ENCODE measurements around the gene CLDN10. TPM values are rescaled to one million over a fixed set of nuclear protein-coding genes. Genes with fewer than 3 reads are reported as not detected.

The CLDN10 gene
- total and polyA plus RNA-seq, 2 of the 8 experiments (the other 6 are each of a cell fraction or from before 2014, with no cell fraction given), result 41.2 to 43.6 TPM

DNA sequence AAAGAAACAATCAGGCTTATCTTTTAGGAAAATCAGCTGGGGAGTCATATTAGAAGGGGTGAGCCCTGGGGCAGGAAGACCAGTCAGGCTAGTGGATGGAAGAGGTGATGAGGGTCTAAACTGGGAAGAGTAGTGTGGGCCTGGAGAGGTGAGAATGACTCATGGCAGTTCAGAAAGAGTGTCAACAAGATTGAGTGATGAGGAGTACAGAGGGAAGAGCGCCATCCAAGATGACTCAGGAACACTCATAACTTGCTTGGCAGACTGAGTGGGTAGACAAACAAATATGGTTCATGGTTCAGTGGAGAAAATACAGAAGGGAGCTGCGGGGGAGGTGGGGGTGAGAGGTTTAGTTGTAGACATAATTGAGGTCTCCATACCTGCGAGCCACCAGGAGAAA is 17.3 kb upstream of the CLDN10 start:
- Histone ChIP-seq H2BK12ac (ENCODE audit: low read depth, low read length) (no peak overlapping the region), H2BK5ac (ENCODE audit: low read depth, low read length) (no peak overlapping the region), H3K27ac (ENCODE audit: low read depth, low read length) (no peak overlapping the region), H3K4me1 (replicated peaks in 1 of 4; ENCODE audit: control insufficient read depth in 3 of 4, insufficient read depth in 4 of 4, low read length in 3 of 4) (peaks cover 0 to 3% (median under 1%) of the 10 kb centered on the region in 4 experiments; a peak in 3 of 7 replicates), H2BK120ac (replicated peaks; ENCODE audit: low read depth, low read length) (no peak overlapping the region), H3K9ac (replicated peaks in 1 of 4; ENCODE audit: extremely low read depth in 1 of 4, low read depth in 3 of 4, low read length in 3 of 4) (no peak overlapping the region), H3K18ac (ENCODE audit: extremely low read depth, low read length) (no peak overlapping the region), H2BK15ac (ENCODE audit: low read length) (no peak overlapping the region), H3K9me3 (ENCODE audit: insufficient read depth in 2 of 2, low read depth in 1 of 2, low read length in 1 of 2) (no peaks in the 10 kb centered on the region), H2BK20ac (ENCODE audit: low read length) (no peak overlapping the region), H3K79me1 (ENCODE audit: low read depth, low read length) (no peaks in the 10 kb centered on the region), H3K4ac (replicated peaks; ENCODE audit: insufficient read length, low read depth, low read length) (no peak overlapping the region), H3K4me2 (ENCODE audit: insufficient read depth in 1 of 2, low read depth in 2 of 2, low read length in 2 of 2) (no peak overlapping the region), H3K56ac (replicated peaks; ENCODE audit: insufficient read length, low read depth, low read length) (no peak overlapping the region), H3K79me2 (ENCODE audit: control insufficient read depth in 1 of 2, insufficient read depth in 2 of 2, low read length in 2 of 2) (no peaks in the 10 kb centered on the region), H3K36me3 (ENCODE audit: control insufficient read depth in 2 of 4, insufficient read depth in 4 of 4, low read length in 3 of 4) (no peaks in the 10 kb centered on the region), H3K23ac (ENCODE audit: insufficient read length) (no peak overlapping the region), H2AK5ac (ENCODE audit: low read depth, low read length) (no peak overlapping the region), H4K5ac (ENCODE audit: insufficient read length, low read depth, low read length) (no peak overlapping the region), H4K8ac (ENCODE audit: extremely low read depth, insufficient read depth, low read length) (no peak overlapping the region), H3K27me3 (replicated peaks in 1 of 4; ENCODE audit: control insufficient read depth in 3 of 4, extremely low read depth in 1 of 4, insufficient read depth in 3 of 4, low read length in 3 of 4) (no peaks in the 10 kb centered on the region), H3K23me2 (ENCODE audit: low read depth, low read length) (no peaks in the 10 kb centered on the region), H3K14ac (ENCODE audit: insufficient read length) (no peak overlapping the region), H4K91ac (replicated peaks; ENCODE audit: insufficient read length, low read length) (no peak overlapping the region), H2AFZ (ENCODE audit: low read length) (no peak overlapping the region), H4K20me1 (replicated peaks in 1 of 2; ENCODE audit: control insufficient read depth in 1 of 2, insufficient read depth in 2 of 2, low read length in 2 of 2) (no peaks in the 10 kb centered on the region), H3K4me3 (ENCODE audit: extremely low read depth in 1 of 4, insufficient read depth in 2 of 4, low read depth in 3 of 4, low read length in 4 of 4) (no peak overlapping the region)
- no peak for FAIRE-seq
- ChIA-PET CTCF (ENCODE audit: partially characterized antibody) (interaction anchor here (1.9 to 2.4 kb wide), 2 partner anchors 13 to 29 kb away, joined by 5 to 25 read pairs; no protein-coding TSS in a partner anchor), POLR2A (ENCODE audit: partially characterized antibody) (no interaction called here)
- 85% methylated on average over 3 of the region's 3 CpGs; no CpG with 5 or more reads in 1 of the 2 experiments for WGBS, 2 experiments (ENCODE audit: extremely low coverage in 1 of 2, insufficient coverage in 1 of 2, insufficient read length in 1 of 2, insufficient replicate concordance in 2 of 2, low coverage in 1 of 2, low lambda C conversion rate in 2 of 2, missing lambda C conversion rate in 1 of 2)
- DNase-seq (ENCODE audit: low read depth in 1 of 2, low spot score in 2 of 2), result no peak
- TF ChIP-seq, protein P1, sequence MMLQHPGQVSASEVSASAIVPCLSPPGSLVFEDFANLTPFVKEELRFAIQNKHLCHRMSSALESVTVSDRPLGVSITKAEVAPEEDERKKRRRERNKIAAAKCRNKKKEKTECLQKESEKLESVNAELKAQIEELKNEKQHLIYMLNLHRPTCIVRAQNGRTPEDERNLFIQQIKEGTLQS (IDR thresholded peaks at IDR 0.05; ENCODE audit: insufficient read depth, low read depth, low read length), result no peak
- no peak for TF ChIP-seq CHD2 (IDR thresholded peaks at IDR 0.05; ENCODE audit: low read length)
- no peak for TF ChIP-seq KDM5A (IDR thresholded peaks at IDR 0.05; ENCODE audit: low read length)
- TF ChIP-seq SUZ12 (IDR thresholded peaks at IDR 0.05; ENCODE audit: low read length), result no peak
- no peak for TF ChIP-seq SIN3A (conservative IDR thresholded peaks at IDR 0.05 in 1 of 2, IDR thresholded peaks at IDR 0.05 in 1 of 2; ENCODE audit: low read depth in 1 of 2, low read length in 2 of 2)
- TF ChIP-seq KDM1A (IDR thresholded peaks at IDR 0.05; ENCODE audit: borderline replicate concordance, low read length), result no peak
- TF ChIP-seq BCL11A (IDR thresholded peaks at IDR 0.05; ENCODE audit: low read depth in 2 of 2, low read length in 2 of 2), result no peak
- no peak for TF ChIP-seq CHD1 (IDR thresholded peaks at IDR 0.05; ENCODE audit: low read depth, low read length)
